ENCODE results near the gene GDPD4. TPM values are rescaled to one million over a fixed set of nuclear protein-coding genes. Genes with fewer than 3 reads are reported as not detected.

GDPD4 gene
- total RNA-seq, 1 experiment from 2014 or later, result not detected

- DNase-seq (ENCODE audit: low read depth, low spot score) (no peak), ATAC-seq (no peak)
- TF ChIP-seq JUND (IDR thresholded peaks at IDR 0.05) (no peak), EZH2phosphoT487 (IDR thresholded peaks at IDR 0.05; ENCODE audit: borderline replicate concordance) (no peak), SIN3A (IDR thresholded peaks at IDR 0.05; ENCODE audit: low read depth) (no peak), ELF1 (IDR thresholded peaks at IDR 0.05; ENCODE audit: borderline replicate concordance, low read depth) (no peak), SP1 (IDR thresholded peaks at IDR 0.05; ENCODE audit: low read depth) (no peak), RAD21 (IDR thresholded peaks at IDR 0.05; ENCODE audit: low read depth) (no peak), EZH2 (IDR thresholded peaks at IDR 0.05) (no peak), YY1 (IDR thresholded peaks at IDR 0.05; ENCODE audit: extremely low read depth, insufficient replicate concordance, low read depth, low read length) (no peak), TCF7L2 (IDR thresholded peaks at IDR 0.05; ENCODE audit: borderline replicate concordance, extremely low read depth, insufficient read depth, insufficient read length) (no peak), SRF (IDR thresholded peaks at IDR 0.05; ENCODE audit: low read depth) (no peak), ZNF274 (IDR thresholded peaks at IDR 0.05; ENCODE audit: low read depth, low read length) (no peak), CTCF (IDR thresholded peaks at IDR 0.05 in 2 of 3, conservative IDR thresholded peaks at IDR 0.05 in 1 of 3; ENCODE audit: borderline replicate concordance in 1 of 3, insufficient read depth in 1 of 3, low read depth in 2 of 3, low read length in 2 of 3) (no peak), CEBPB (IDR thresholded peaks at IDR 0.05; ENCODE audit: low read depth) (no peak), POLR2A (IDR thresholded peaks at IDR 0.05; ENCODE audit: borderline replicate concordance, extremely low read depth, insufficient read depth, insufficient read length) (no peak), ZBTB33 (IDR thresholded peaks at IDR 0.05; ENCODE audit: extremely low read depth, insufficient replicate concordance, low read length) (no peak), ZFX (IDR thresholded peaks at IDR 0.05) (no peak), POLR2AphosphoS5 (IDR thresholded peaks at IDR 0.05; ENCODE audit: low read depth, low read length) (no peak), CBX3 (IDR thresholded peaks at IDR 0.05; ENCODE audit: low read depth) (no peak)
- no peaks in the 10 kb centered on the region for H3K9me3 ChIP-seq (ENCODE audit: control insufficient read depth in 1 of 2, insufficient read depth in 1 of 2, low read depth in 1 of 2, low read length in 2 of 2)
- H3K9me2 ChIP-seq (ENCODE audit: insufficient read depth), result no peaks in the 10 kb centered on the region
- ChIA-PET CTCF (no interaction called here), POLR2A (no interaction called here), RAD21 (ENCODE audit: low non-redundant PET in 1 of 2, low total read pairs in 2 of 2, uncharacterized antibody in 2 of 2, unreplicated experiment in 2 of 2) (no interaction called here)
- H3K4me2 ChIP-seq (ENCODE audit: low read length), result no peak overlapping the region
- H2AFZ ChIP-seq (ENCODE audit: low read depth, low read length, poor library complexity, severe bottlenecking), result no peak overlapping the region
- H3K36me3 ChIP-seq (ENCODE audit: control insufficient read depth in 1 of 2, insufficient read depth in 2 of 2, low read length in 2 of 2), result peaks cover 0 to 8% of the 10 kb centered on the region in 2 experiments; a peak in 1 of 4 replicates
- no TSS peak for BruUV-seq (replicated peaks)
- H4K20me1 ChIP-seq (ENCODE audit: insufficient read depth), result no peaks in the 10 kb centered on the region
- intact Hi-C loops (cut with micrococcal nuclease), result no loop called here
- no peaks in the 10 kb centered on the region for H3K4me1 ChIP-seq (ENCODE audit: control insufficient read depth in 1 of 2, insufficient read depth in 2 of 2, low read length in 2 of 2)
- H3K27me3 ChIP-seq (ENCODE audit: insufficient read depth, low read length), result no peaks in the 10 kb centered on the region
- no peaks in the 10 kb centered on the region for H3K79me2 ChIP-seq (ENCODE audit: insufficient read depth, low read length)
- H3K4me3 ChIP-seq (replicated peaks in 1 of 2; ENCODE audit: low read depth in 1 of 2, low read length in 2 of 2), result no peak overlapping the region
- H3K27ac ChIP-seq (ENCODE audit: low read depth, low read length), result no peak overlapping the region
- H3K9ac ChIP-seq (ENCODE audit: low read length), result no peak overlapping the region
Observed at GRCh38 chr11:77318600-77318999, 17.1 kb upstream of the GDPD4 start.
